ENCODE results near the gene FBXL17. TPM values are rescaled to one million over a fixed set of nuclear protein-coding genes. Genes with fewer than 3 reads are reported as not detected.

The FBXL17 gene
- total and polyA plus RNA-seq, 2 of the 4 experiments (the other 2 are of a cell fraction): 3.9 to 8.1 TPM

GRCh38 chr5:108104448-108104847 lies 277.4 kb downstream of the FBXL17 start:
- WGBS, 2 experiments (ENCODE audit: extremely low coverage in 2 of 2, insufficient read length in 1 of 2): no CpG with 5 or more reads among the region's 1 CpG
- no peaks in the 10 kb centered on the region for H3K9me3 ChIP-seq (ENCODE audit: control insufficient read depth, insufficient read depth, low read length)
- no peak overlapping the region for H3K23ac ChIP-seq (ENCODE audit: low read depth, low read length)
- no peak overlapping the region for H2AK9ac ChIP-seq (replicated peaks; ENCODE audit: low read depth, low read length, poor library complexity)
- H2BK15ac ChIP-seq (ENCODE audit: low read depth, low read length): no peak overlapping the region
- H4K91ac ChIP-seq (ENCODE audit: insufficient read depth, low read depth, low read length): no peak overlapping the region
- H3K18ac ChIP-seq (ENCODE audit: low read depth, low read length): no peak overlapping the region
- no peak overlapping the region for H3K4me3 ChIP-seq (ENCODE audit: insufficient read depth, low read depth, low read length)
- no peaks in the 10 kb centered on the region for H3K4me1 ChIP-seq (ENCODE audit: control insufficient read depth, insufficient read depth, low read length)
- no TSS peak for BruUV-seq (replicated peaks)
- H2AFZ ChIP-seq (replicated peaks; ENCODE audit: low read length, poor library complexity): no peak overlapping the region
- no peak overlapping the region for H3K9ac ChIP-seq (ENCODE audit: low read depth, low read length)
- ATAC-seq (ENCODE audit: low read depth) (no peak), DNase-seq (no peak)
- no peak overlapping the region for H3K27ac ChIP-seq (ENCODE audit: insufficient read depth, low read length)
- H3K79me1 ChIP-seq (ENCODE audit: low read depth in 1 of 2, low read length in 2 of 2): no peaks in the 10 kb centered on the region
- TF ChIP-seq MXI1 (IDR thresholded peaks at IDR 0.05; ENCODE audit: borderline replicate concordance, low read depth, low read length) (no peak), MAFK (IDR thresholded peaks at IDR 0.05; ENCODE audit: low read depth, low read length) (no peak), POLR2A (IDR thresholded peaks at IDR 0.05; ENCODE audit: low read depth, low read length) (no peak), BHLHE40 (IDR thresholded peaks at IDR 0.05; ENCODE audit: low read depth, low read length) (no peak), RCOR1 (IDR thresholded peaks at IDR 0.05; ENCODE audit: insufficient replicate concordance, low read length) (no peak), SMC3 (IDR thresholded peaks at IDR 0.05; ENCODE audit: low read depth, low read length) (no peak), CTCF (conservative IDR thresholded peaks at IDR 0.05; ENCODE audit: low read depth, low read length) (no peak), USF2 (IDR thresholded peaks at IDR 0.05; ENCODE audit: low read depth, low read length) (no peak), ELK1 (IDR thresholded peaks at IDR 0.05; ENCODE audit: borderline replicate concordance, low read depth, low read length) (no peak), CEBPB (IDR thresholded peaks at IDR 0.05; ENCODE audit: low read depth, low read length) (no peak), RFX5 (IDR thresholded peaks at IDR 0.05; ENCODE audit: low read depth, low read length) (no peak), FOS (IDR thresholded peaks at IDR 0.05; ENCODE audit: low read depth, low read length) (no peak), RAD21 (IDR thresholded peaks at IDR 0.05; ENCODE audit: low read length) (no peak)
- POLR2A ChIA-PET (ENCODE audit: unreplicated experiment): no interaction called here
- no peak overlapping the region for H4K8ac ChIP-seq (ENCODE audit: low read depth in 2 of 2, low read length in 2 of 2)
- no peak overlapping the region for H2BK5ac ChIP-seq (ENCODE audit: low read depth, low read length, poor library complexity, severe bottlenecking)
- CTCF ChIA-PET: no interaction called here
- no peaks in the 10 kb centered on the region for H4K20me1 ChIP-seq (ENCODE audit: insufficient read depth, low read length)
- no peak overlapping the region for H3K56ac ChIP-seq (ENCODE audit: extremely low read depth, insufficient read depth, low read length)
- no peak overlapping the region for H4K5ac ChIP-seq (ENCODE audit: low read depth, low read length)
- no peak overlapping the region for H3K14ac ChIP-seq (replicated peaks; ENCODE audit: low read depth, low read length)
- H3K27me3 ChIP-seq (ENCODE audit: control insufficient read depth, insufficient read depth, low read length): no peaks in the 10 kb centered on the region
- intact Hi-C loops (cut with micrococcal nuclease) (no loop called here), dilution Hi-C loops (cut with HindIII; ENCODE audit: low sequenced_read_pairs, unreplicated experiment) (no loop called here), in situ Hi-C loops (cut with MboI; ENCODE audit: low sequenced_read_pairs) (no loop called here)
- no peak overlapping the region for H2BK20ac ChIP-seq (ENCODE audit: low read depth, low read length)
- H3K36me3 ChIP-seq (ENCODE audit: control insufficient read depth, insufficient read depth, low read length): no peaks in the 10 kb centered on the region
- no peak overlapping the region for H3K4me2 ChIP-seq (ENCODE audit: low read depth, low read length)
- no peak overlapping the region for H2BK120ac ChIP-seq (ENCODE audit: low read depth, low read length)
- H2AK5ac ChIP-seq (ENCODE audit: low read depth, low read length): no peak overlapping the region
- H3K9me1 ChIP-seq (ENCODE audit: insufficient read depth, low read length): no peaks in the 10 kb centered on the region
- no peak overlapping the region for H3K4ac ChIP-seq (ENCODE audit: low read depth, low read length)

All from IMR-90 (cell line).